ENCODE results near the gene EFHC1. TPM values are rescaled to one million over a fixed set of nuclear protein-coding genes. Genes with fewer than 3 reads are reported as not detected.

Gene EFHC1
- total and polyA plus RNA-seq, 5 experiments from 2014 or later: 2.5 to 15.5 (median 5.1) TPM

DNA sequence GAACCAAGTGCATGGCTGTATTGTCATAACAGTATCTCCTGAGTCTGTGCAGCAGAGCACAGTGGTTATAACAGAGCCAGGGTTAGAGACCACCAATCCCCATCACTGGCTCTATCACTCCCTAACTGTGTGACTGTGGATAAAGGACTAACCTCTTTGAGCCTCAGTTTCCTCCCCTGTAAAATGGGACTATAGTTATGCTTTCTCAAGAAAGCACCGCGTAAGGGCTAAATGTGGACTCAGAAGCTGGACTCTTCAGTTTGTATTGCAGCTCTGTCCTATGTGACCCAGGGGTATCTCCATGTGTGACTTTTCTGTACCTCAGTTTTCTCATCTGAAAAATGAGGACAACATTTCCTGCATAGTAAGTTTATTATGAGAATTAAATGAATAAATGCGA lies 96.8 kb downstream of the EFHC1 start:
- H3K27ac Mint-ChIP-seq: no peak overlapping the region
- peaks cover 0 to 61% (median 15%) of the 10 kb centered on the region in 3 donors for H3K36me3 Mint-ChIP-seq
- H3K4me3 Mint-ChIP-seq: no peak overlapping the region
- DNase-seq (no peak), ATAC-seq (no peak)
- H3K4me1 Mint-ChIP-seq: peaks cover 0 to 11% (median under 1%) of the 10 kb centered on the region in 4 donors
- no peaks in the 10 kb centered on the region for H3K27me3 Mint-ChIP-seq
- H3K9me3 Mint-ChIP-seq: no peaks in the 10 kb centered on the region
- POLR2A ChIA-PET: no interaction called here

- POLR2A ChIA-PET: no interaction called here
- no peak for DNase-seq
- H3K36me3 Mint-ChIP-seq: peaks cover 0 to 55% (median 14%) of the 10 kb centered on the region in 3 donors
- H3K27me3 Mint-ChIP-seq: no peaks in the 10 kb centered on the region
- no peaks in the 10 kb centered on the region for H3K9me3 Mint-ChIP-seq
- ATAC-seq: no peak
- H3K27ac Mint-ChIP-seq: no peak overlapping the region
- peaks cover 0 to 11% (median 2%) of the 10 kb centered on the region in 4 donors for H3K4me1 Mint-ChIP-seq
- no peak overlapping the region for H3K4me3 Mint-ChIP-seq
Observed at GRCh38 chr6:52517502-52518278, 97.5 kb downstream of the EFHC1 start.

- H3K27ac Mint-ChIP-seq: peak overlapping the region in 3 of 10 donors; percentile 17 to 72 (median 63)
Observed at GRCh38 chr6:52518279-52518945, 98.3 kb downstream of the EFHC1 start.

DNA sequence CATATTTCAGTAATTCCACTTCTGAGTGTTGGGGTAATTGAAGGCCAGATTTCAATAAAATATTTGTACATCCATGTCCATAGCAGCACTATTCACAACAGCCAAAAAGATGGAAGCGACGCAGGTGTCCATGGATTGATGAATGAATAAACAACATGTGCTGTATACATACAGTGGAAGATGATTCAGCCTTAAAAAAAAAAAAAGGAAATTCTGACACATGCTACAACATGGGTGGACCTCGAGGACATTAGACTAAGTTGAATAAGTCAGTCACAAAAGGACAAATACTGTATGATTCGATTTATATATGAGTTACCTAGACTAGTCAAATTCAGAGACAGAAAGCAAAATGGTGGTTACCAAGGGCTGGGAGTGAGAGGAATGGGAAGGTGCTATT lies 99.5 kb downstream of the EFHC1 start:
- Mint-ChIP-seq H3K9me3 (no peaks in the 10 kb centered on the region), H3K4me3 (no peak overlapping the region), H3K27ac (peak overlapping the region in 1 of 10 donors; percentile 18), H3K27me3 (no peaks in the 10 kb centered on the region), H3K4me1 (peaks cover 0 to 8% (median 5%) of the 10 kb centered on the region in 4 donors), H3K36me3 (peaks cover 0 to 40% (median 14%) of the 10 kb centered on the region in 3 donors)
- ATAC-seq (no peak), DNase-seq (no peak)
- POLR2A ChIA-PET: no interaction called here

More at GRCh38 chr6:52518279-52518945, 98.3 kb downstream of the EFHC1 start:
- no peak for ATAC-seq
- POLR2A ChIA-PET: no interaction called here
- Mint-ChIP-seq H3K9me3 (no peaks in the 10 kb centered on the region), H3K4me1 (peaks cover 0 to 8% (median 4%) of the 10 kb centered on the region in 4 donors), H3K27me3 (no peaks in the 10 kb centered on the region), H3K4me3 (no peak overlapping the region), H3K36me3 (peaks cover 0 to 50% (median 14%) of the 10 kb centered on the region in 3 donors)
- DNase-seq: no peak

GRCh38 chr6:52522151-52522626 lies 102.0 kb downstream of the EFHC1 start:
- Mint-ChIP-seq H3K27ac (peak overlapping the region in 1 of 10 donors; percentile 43), H3K9me3 (no peaks in the 10 kb centered on the region), H3K4me1 (peaks cover 0 to 8% (median 6%) of the 10 kb centered on the region in 4 donors), H3K4me3 (no peak overlapping the region), H3K36me3 (peaks cover 0 to 20% (median 5%) of the 10 kb centered on the region in 3 donors), H3K27me3 (no peaks in the 10 kb centered on the region)
- POLR2A ChIA-PET: no interaction called here
- no peak for ATAC-seq
- DNase-seq: no peak

DNA sequence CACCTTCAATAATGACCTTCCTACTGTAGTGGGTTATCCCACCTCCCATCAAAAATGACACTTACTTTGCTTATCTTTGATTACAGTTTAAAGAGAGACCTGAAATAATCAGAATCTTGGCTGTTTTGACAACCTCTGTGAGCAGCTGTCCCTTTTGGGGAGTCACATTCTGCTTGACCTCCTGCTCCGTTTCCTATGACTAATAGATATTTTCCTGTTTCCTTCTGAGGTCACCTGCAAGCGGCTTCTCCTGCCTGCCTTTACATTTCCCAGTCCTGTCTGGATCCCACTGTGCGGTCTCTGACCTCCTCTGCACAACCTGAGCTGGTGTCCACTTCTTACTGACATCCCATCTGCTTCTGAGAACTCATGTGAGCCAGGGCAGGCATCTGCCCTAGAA lies 102.5 kb downstream of the EFHC1 start:
- H3K9me3 Mint-ChIP-seq: no peaks in the 10 kb centered on the region
- DNase-seq: no peak
- ATAC-seq: no peak
- H3K4me3 Mint-ChIP-seq: no peak overlapping the region
- H3K27ac Mint-ChIP-seq: no peak overlapping the region
- peaks cover 0 to 20% (median 5%) of the 10 kb centered on the region in 3 donors for H3K36me3 Mint-ChIP-seq
- no peaks in the 10 kb centered on the region for H3K27me3 Mint-ChIP-seq
- POLR2A ChIA-PET: no interaction called here
- peaks cover 0 to 8% (median 6%) of the 10 kb centered on the region in 4 donors for H3K4me1 Mint-ChIP-seq

- ATAC-seq: no peak
- no peak for DNase-seq
- Mint-ChIP-seq H3K36me3 (peaks cover 0 to 13% (median 5%) of the 10 kb centered on the region in 3 donors), H3K27me3 (no peaks in the 10 kb centered on the region), H3K4me3 (no peak overlapping the region), H3K9me3 (no peaks in the 10 kb centered on the region), H3K27ac (peak overlapping the region in 1 of 10 donors; percentile 64), H3K4me1 (peaks cover 0 to 6% (median 4%) of the 10 kb centered on the region in 4 donors)
- POLR2A ChIA-PET: no interaction called here
Observed at GRCh38 chr6:52523378-52524142, 103.4 kb downstream of the EFHC1 start.

DNA sequence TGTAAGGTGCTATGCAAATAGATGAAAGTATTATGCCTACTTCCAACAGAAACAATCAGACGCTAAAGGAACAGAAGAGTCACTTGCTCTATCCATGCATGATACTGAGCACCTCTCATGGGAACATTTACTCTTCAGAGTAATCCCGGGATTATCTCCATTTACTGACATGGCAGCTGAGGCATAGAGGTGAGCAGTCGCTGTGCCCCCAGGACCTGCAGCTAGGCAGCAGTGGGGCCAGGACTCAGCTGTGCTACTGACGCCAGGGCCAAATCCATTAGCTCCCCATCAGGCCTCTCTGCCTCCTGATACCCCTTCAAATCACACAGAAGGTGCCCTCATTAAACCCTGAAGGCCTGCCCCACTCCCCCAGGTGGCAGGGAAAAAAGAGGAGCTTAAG lies 104.8 kb downstream of the EFHC1 start:
- POLR2A ChIA-PET: no interaction called here
- Mint-ChIP-seq H3K9me3 (no peaks in the 10 kb centered on the region), H3K36me3 (peaks cover 0 to 5% (median 5%) of the 10 kb centered on the region in 3 donors), H3K4me1 (peaks cover 0 to 6% (median 3%) of the 10 kb centered on the region in 4 donors), H3K27me3 (no peaks in the 10 kb centered on the region), H3K27ac (peak overlapping the region in 1 of 10 donors; percentile 41), H3K4me3 (no peak overlapping the region)
- ATAC-seq: no peak
- no peak for DNase-seq

- ATAC-seq (no peak), DNase-seq (no peak)
- POLR2A ChIA-PET: no interaction called here
- peaks cover 0 to 9% (median 3%) of the 10 kb centered on the region in 3 donors for H3K36me3 Mint-ChIP-seq
- H3K4me3 Mint-ChIP-seq: no peak overlapping the region
- peaks cover 0 to 6% (median 5%) of the 10 kb centered on the region in 4 donors for H3K4me1 Mint-ChIP-seq
- no peaks in the 10 kb centered on the region for H3K9me3 Mint-ChIP-seq
- H3K27me3 Mint-ChIP-seq: no peaks in the 10 kb centered on the region
- no peak overlapping the region for H3K27ac Mint-ChIP-seq
Observed at GRCh38 chr6:52526634-52527033, 106.5 kb downstream of the EFHC1 start.

GRCh38 chr6:52527436-52527835 lies 107.3 kb downstream of the EFHC1 start:
- H3K36me3 Mint-ChIP-seq: peaks cover 0 to 9% (median 3%) of the 10 kb centered on the region in 3 donors
- ATAC-seq: no peak
- peak overlapping the region in 1 of 10 donors; percentile 28 for H3K27ac Mint-ChIP-seq
- H3K4me1 Mint-ChIP-seq: peaks cover 0 to 7% (median 5%) of the 10 kb centered on the region in 4 donors
- H3K27me3 Mint-ChIP-seq: no peaks in the 10 kb centered on the region
- H3K9me3 Mint-ChIP-seq: no peaks in the 10 kb centered on the region
- no peak for DNase-seq
- H3K4me3 Mint-ChIP-seq: no peak overlapping the region
- POLR2A ChIA-PET: no interaction called here

DNA sequence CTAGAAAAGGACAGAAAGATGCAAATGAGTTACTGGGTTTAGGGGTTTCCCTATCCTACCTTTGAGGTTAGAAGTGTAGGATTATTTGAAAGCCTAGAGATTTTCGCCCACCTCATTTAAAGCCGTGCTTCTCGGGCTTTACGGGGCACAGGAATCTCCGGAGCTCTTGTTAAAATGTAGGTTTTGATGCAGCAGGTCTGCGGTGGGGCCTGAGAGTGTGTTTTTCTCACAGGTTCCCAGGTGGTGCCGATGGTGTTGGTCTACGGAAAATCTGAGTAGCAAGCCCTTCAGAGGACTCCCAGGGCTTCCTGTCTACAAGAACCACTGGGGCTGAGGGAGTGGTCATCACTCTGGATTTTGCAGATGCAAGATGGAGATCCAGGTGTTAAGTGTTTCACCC lies 109.2 kb downstream of the EFHC1 start:
- Mint-ChIP-seq H3K27me3 (no peaks in the 10 kb centered on the region), H3K27ac (no peak overlapping the region), H3K4me3 (no peak overlapping the region), H3K36me3 (peaks cover 0 to 20% (median 6%) of the 10 kb centered on the region in 3 donors), H3K9me3 (no peaks in the 10 kb centered on the region), H3K4me1 (peaks cover 0 to 7% (median under 1%) of the 10 kb centered on the region in 4 donors)
- POLR2A ChIA-PET: no interaction called here
- DNase-seq: no peak
- ATAC-seq: no peak

DNA sequence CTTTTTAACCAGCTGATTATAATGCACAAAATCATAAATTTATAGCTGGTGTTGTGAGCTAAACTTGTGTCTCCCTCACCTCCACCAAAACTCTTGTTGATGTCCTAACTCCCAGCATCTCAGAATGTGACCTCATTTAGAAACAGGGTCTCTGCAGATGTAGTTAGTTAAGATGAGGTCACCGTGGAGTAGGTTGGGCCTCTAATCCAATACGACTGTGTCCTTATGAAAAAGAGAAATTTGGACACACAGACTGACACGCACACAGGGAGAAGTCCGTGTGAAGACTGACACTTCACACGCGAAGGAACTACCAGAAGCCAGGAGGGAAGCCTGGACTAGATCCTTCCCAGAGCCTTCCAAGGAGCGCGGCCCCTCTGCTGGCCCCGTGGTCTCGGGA lies 110.2 kb downstream of the EFHC1 start:
- no peak for DNase-seq
- POLR2A ChIA-PET: no interaction called here
- no peak overlapping the region for H3K27ac Mint-ChIP-seq
- no peaks in the 10 kb centered on the region for H3K27me3 Mint-ChIP-seq
- no peak overlapping the region for H3K4me3 Mint-ChIP-seq
- H3K36me3 Mint-ChIP-seq: peaks cover 0 to 30% (median 8%) of the 10 kb centered on the region in 3 donors
- no peak for ATAC-seq
- H3K9me3 Mint-ChIP-seq: no peaks in the 10 kb centered on the region
- peaks cover 8 to 12% (median 10%) of the 10 kb centered on the region in 4 donors for H3K4me1 Mint-ChIP-seq

All from naive thymus-derived CD8-positive, alpha-beta T cell (primary cell).